GM12864 (cell line): ENCODE measurements around the gene LPO.

Experiments used
- DNase-seq: peaks from one replicate; pipeline ENCODE4 v3.0.0-alpha.2; 2011; ENCODE audit warnings: low read depth
- H3K4me3 ChIP-seq: 2 replicates; pipeline ENCODE4 v1.5.1; 2011; ENCODE audit warnings: mild to moderate bottlenecking, low read depth, low read length, control low read depth
- CTCF ChIP-seq: IDR thresholded peaks from 2 replicates; pipeline ENCODE4 v1.5.1; 2011; ENCODE audit warnings: low read depth, mild to moderate bottlenecking, moderate library complexity, low read length, control low read depth, inconsistent platforms; ENCODE audit errors: missing control alignments

LPO gene

GRCh38 chr17:58291246-58291645 lies 52.9 kb downstream of the LPO start:
- no peak overlapping the region for H3K4me3 ChIP-seq
- DNase-seq: no peak
- TF ChIP-seq CTCF: no peak

- no peak for DNase-seq
- H3K4me3 ChIP-seq: no peak overlapping the region
- no peak for TF ChIP-seq CTCF
These were observed 55.6 kb downstream of the LPO start for GRCh38 chr17:58294034-58294433.

- H3K4me3 ChIP-seq: no peak overlapping the region
- TF ChIP-seq CTCF: no peak
- DNase-seq: no peak
These were observed 62.0 kb downstream of the LPO start for GRCh38 chr17:58300336-58300735.

GRCh38 chr17:58301504-58302150 lies 63.2 kb downstream of the LPO start:
- no peak for DNase-seq
- H3K4me3 ChIP-seq: no peak overlapping the region

GRCh38 chr17:58302171-58302918 lies 64.0 kb downstream of the LPO start:
- no peak overlapping the region for H3K4me3 ChIP-seq
- TF ChIP-seq CTCF: no peak
- DNase-seq: no peak

More at GRCh38 chr17:58301504-58302150, 63.2 kb downstream of the LPO start:
- TF ChIP-seq CTCF: no peak

- TF ChIP-seq CTCF: no peak
- no peak overlapping the region for H3K4me3 ChIP-seq
- DNase-seq: no peak
These were observed 64.7 kb downstream of the LPO start for GRCh38 chr17:58302919-58303585.
